ENCODE data around the gene KRTAP3-2. TPM values are rescaled to one million over a fixed set of nuclear protein-coding genes. Genes with fewer than 3 reads are reported as not detected.

KRTAP3-2 gene
- total RNA-seq, 2 experiments from 2014 or later: not detected

DNA sequence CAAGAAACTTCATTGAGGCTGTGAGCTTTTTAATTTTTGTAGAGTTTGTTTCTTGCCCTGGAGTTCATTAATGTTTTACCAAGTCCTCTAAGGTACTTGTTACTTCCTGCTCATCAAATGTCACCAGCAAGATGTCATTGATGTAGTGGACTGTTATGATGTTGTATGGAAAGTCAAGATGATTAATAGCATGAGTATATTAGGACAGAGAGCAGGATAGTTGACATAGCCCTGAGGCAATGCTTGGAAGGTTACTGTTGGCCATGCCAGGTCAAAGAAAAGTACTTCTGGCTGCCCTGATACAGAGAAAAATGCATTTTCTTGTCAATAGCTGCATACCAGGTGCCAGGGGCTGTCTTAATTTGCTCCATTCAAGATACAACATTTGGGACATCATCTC lies 20.6 kb upstream of the KRTAP3-2 start:
- no peak for DNase-seq (ENCODE audit: low spot score)
- Histone ChIP-seq H4K20me1 (ENCODE audit: insufficient read depth, low read length) (no peaks in the 10 kb centered on the region), H3K9me2 (ENCODE audit: insufficient read depth, low read length) (no peaks in the 10 kb centered on the region), H2AFZ (ENCODE audit: low read length) (no peak overlapping the region), H3K36me3 (ENCODE audit: insufficient read depth, low read length) (no peaks in the 10 kb centered on the region), H3K4me3 (ENCODE audit: low read depth, low read length, poor library complexity, severe bottlenecking) (no peak overlapping the region), H3K4me1 (ENCODE audit: insufficient read depth, low read length, poor library complexity, severe bottlenecking) (no peaks in the 10 kb centered on the region), H3K27ac (ENCODE audit: low read depth, low read length, poor library complexity, severe bottlenecking) (no peak overlapping the region), H3K79me2 (ENCODE audit: insufficient read depth, low read depth, low read length) (no peaks in the 10 kb centered on the region), H3K9me3 (ENCODE audit: low read length) (no peaks in the 10 kb centered on the region), H3K4me2 (ENCODE audit: low read length) (no peak overlapping the region)
- intact Hi-C loops (cut with micrococcal nuclease; ENCODE audit: unreplicated experiment): no loop called here
- CTCF ChIA-PET (ENCODE audit: unreplicated experiment): no interaction called here
- POLR2A ChIA-PET: interaction anchor here (0.7 kb wide), 1 partner anchor 70 kb away, joined by 3 read pairs; no protein-coding TSS in a partner anchor
- no TSS peak for BruUV-seq (replicated peaks)
- TF ChIP-seq, protein P1, sequence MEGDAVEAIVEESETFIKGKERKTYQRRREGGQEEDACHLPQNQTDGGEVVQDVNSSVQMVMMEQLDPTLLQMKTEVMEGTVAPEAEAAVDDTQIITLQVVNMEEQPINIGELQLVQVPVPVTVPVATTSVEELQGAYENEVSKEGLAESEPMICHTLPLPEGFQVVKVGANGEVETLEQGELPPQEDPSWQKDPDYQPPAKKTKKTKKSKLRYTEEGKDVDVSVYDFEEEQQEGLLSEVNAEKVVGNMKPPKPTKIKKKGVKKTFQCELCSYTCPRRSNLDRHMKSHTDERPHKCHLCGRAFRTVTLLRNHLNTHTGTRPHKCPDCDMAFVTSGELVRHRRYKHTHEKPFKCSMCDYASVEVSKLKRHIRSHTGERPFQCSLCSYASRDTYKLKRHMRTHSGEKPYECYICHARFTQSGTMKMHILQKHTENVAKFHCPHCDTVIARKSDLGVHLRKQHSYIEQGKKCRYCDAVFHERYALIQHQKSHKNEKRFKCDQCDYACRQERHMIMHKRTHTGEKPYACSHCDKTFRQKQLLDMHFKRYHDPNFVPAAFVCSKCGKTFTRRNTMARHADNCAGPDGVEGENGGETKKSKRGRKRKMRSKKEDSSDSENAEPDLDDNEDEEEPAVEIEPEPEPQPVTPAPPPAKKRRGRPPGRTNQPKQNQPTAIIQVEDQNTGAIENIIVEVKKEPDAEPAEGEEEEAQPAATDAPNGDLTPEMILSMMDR (conservative IDR thresholded peaks at IDR 0.05; ENCODE audit: low read length): no peak
- TF ChIP-seq EZH2phosphoT487 (IDR thresholded peaks at IDR 0.05; ENCODE audit: borderline replicate concordance, low read depth, low read length): no peak

DNA sequence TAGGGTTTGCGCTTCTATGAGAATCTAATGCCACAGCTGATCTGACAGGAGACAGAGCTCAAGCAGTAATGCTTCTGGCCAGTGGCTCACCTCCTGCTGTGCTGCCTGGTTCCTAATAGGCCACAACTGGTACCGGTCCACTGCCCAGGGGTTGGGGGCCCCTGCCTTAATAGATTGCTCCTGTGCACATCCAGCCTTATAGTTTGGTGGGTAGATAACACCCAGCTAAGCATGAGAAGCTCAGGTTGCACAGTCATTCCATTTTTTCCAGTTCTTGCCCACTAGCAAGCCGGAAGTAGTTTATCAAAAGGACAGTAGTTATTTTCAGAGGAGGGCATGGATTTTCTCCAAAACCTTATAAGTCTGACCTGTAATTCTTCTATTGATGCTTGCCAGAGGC lies 19.7 kb upstream of the KRTAP3-2 start:
- no peak for DNase-seq (ENCODE audit: low spot score)
- H4K20me1 ChIP-seq (ENCODE audit: insufficient read depth, low read length): no peaks in the 10 kb centered on the region
- H3K36me3 ChIP-seq (ENCODE audit: insufficient read depth, low read length): no peaks in the 10 kb centered on the region
- no peak for TF ChIP-seq EZH2phosphoT487 (IDR thresholded peaks at IDR 0.05; ENCODE audit: borderline replicate concordance, low read depth, low read length)
- TF ChIP-seq, protein P1 (conservative IDR thresholded peaks at IDR 0.05; ENCODE audit: low read length): no peak
- CTCF ChIA-PET (ENCODE audit: unreplicated experiment): no interaction called here
- no peak overlapping the region for H3K4me3 ChIP-seq (ENCODE audit: low read depth, low read length, poor library complexity, severe bottlenecking)
- no peak overlapping the region for H3K27ac ChIP-seq (ENCODE audit: low read depth, low read length, poor library complexity, severe bottlenecking)
- POLR2A ChIA-PET: no interaction called here
- BruUV-seq (replicated peaks): no TSS peak
- H3K4me1 ChIP-seq (ENCODE audit: insufficient read depth, low read length, poor library complexity, severe bottlenecking): no peaks in the 10 kb centered on the region
- no peak overlapping the region for H2AFZ ChIP-seq (ENCODE audit: low read length)
- H3K4me2 ChIP-seq (ENCODE audit: low read length): no peak overlapping the region
- intact Hi-C loops (cut with micrococcal nuclease; ENCODE audit: unreplicated experiment): no loop called here
- no peaks in the 10 kb centered on the region for H3K9me3 ChIP-seq (ENCODE audit: low read length)
- H3K9me2 ChIP-seq (ENCODE audit: insufficient read depth, low read length): no peaks in the 10 kb centered on the region
- no peaks in the 10 kb centered on the region for H3K79me2 ChIP-seq (ENCODE audit: insufficient read depth, low read depth, low read length)

DNA sequence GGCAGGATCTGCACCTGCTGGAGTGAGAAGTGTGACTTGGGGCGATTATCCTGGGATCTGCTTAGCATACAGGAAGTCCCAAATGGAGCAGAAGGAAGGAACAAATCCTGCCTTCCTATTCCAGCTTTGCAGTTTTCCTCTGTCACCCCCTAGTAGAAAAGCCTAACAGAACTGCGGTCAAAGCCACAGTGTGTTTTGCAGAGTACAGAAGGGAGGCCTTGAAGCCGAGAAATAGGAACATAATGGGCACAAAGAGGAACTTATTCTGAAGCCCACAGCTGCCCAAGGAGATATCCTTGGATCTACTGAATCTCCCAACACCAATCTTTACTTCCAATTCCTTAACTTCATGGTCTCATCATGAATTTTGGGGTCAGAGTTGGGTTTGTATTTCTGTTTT lies 18.8 kb upstream of the KRTAP3-2 start:
- Histone ChIP-seq H3K36me3 (ENCODE audit: insufficient read depth, low read length) (no peaks in the 10 kb centered on the region), H4K20me1 (ENCODE audit: insufficient read depth, low read length) (no peaks in the 10 kb centered on the region), H2AFZ (ENCODE audit: low read length) (no peak overlapping the region), H3K4me2 (ENCODE audit: low read length) (no peak overlapping the region), H3K9me2 (ENCODE audit: insufficient read depth, low read length) (no peaks in the 10 kb centered on the region), H3K4me3 (ENCODE audit: low read depth, low read length, poor library complexity, severe bottlenecking) (no peak overlapping the region), H3K27ac (ENCODE audit: low read depth, low read length, poor library complexity, severe bottlenecking) (no peak overlapping the region), H3K79me2 (ENCODE audit: insufficient read depth, low read depth, low read length) (no peaks in the 10 kb centered on the region), H3K4me1 (ENCODE audit: insufficient read depth, low read length, poor library complexity, severe bottlenecking) (no peaks in the 10 kb centered on the region), H3K9me3 (ENCODE audit: low read length) (no peaks in the 10 kb centered on the region)
- intact Hi-C loops (cut with micrococcal nuclease; ENCODE audit: unreplicated experiment): no loop called here
- POLR2A ChIA-PET: no interaction called here
- CTCF ChIA-PET (ENCODE audit: unreplicated experiment): no interaction called here
- no TSS peak for BruUV-seq (replicated peaks)
- TF ChIP-seq EZH2phosphoT487 (IDR thresholded peaks at IDR 0.05; ENCODE audit: borderline replicate concordance, low read depth, low read length): no peak
- TF ChIP-seq, protein P1 (conservative IDR thresholded peaks at IDR 0.05; ENCODE audit: low read length): no peak
- no peak for DNase-seq (ENCODE audit: low spot score)

All from OCI-LY7 (cell line).